Liver (tissue), 2 donors: ENCODE measurements around the gene RNU6-8.

Source experiments
- CTCF ChIP-seq: fragments of 150-350 bp; IDR thresholded peaks from 2 replicates; pipeline ENCODE4 v1.5.1; 2017; ENCODE audit warnings: improper control_type of control experiment, low read depth, low read length; ENCODE audit not compliant: missing input control
- REST ChIP-seq: IDR thresholded peaks from 2 replicates; pipeline ENCODE4 v1.6.1; 2016; ENCODE audit warnings: antibody characterized with exemption, mild to moderate bottlenecking
- donor health status: healthy.

GRCh38 chr14:32205984-32206383 lies 2.9 kb upstream of the RNU6-8 start:
- no peak for TF ChIP-seq CTCF
- TF ChIP-seq REST, result no peak
